CD4-positive, alpha-beta memory T cell (primary cell): Measurements from ENCODE around the gene MICA. TPM values are rescaled to one million over a fixed set of nuclear protein-coding genes. Genes with fewer than 3 reads are reported as not detected.
"Not testable (repeated sequence)": the region's sequence is repeated elsewhere in the genome, so short reads cannot be mapped to it uniquely, and the experiment has no call there.

Experiments used
- CTCF ChIA-PET: fragments of 350-600 bp; sonication (Branson Sonifier 250); formaldehyde crosslinking; loops from one replicate; lab custom pipeline; 2021; ENCODE audit warnings: inconsistent platforms; ENCODE audit not compliant: partially characterized antibody; lab: Charles Lee
- POLR2A ChIA-PET: fragments of 350-600 bp; sonication (Branson Sonifier 250); formaldehyde crosslinking; loops from one replicate; lab custom pipeline; 2021; ENCODE audit not compliant: partially characterized antibody; lab: Charles Lee
- DNase-seq, 5 donors: peaks; one replicate each; pipeline versions ENCODE4 v3.0.0 to v3.0.0-alpha.2; 2020 to 2022; ENCODE audit warnings: mixed read lengths in 1 of 5
- H3K27ac ChIP-seq: one replicate; pipeline ENCODE4 v1.7.0; 2013; ENCODE audit warnings: low read depth, low read length
- H3K27me3 ChIP-seq: 2 replicates; pipeline ENCODE4 v1.7.0; 2013; ENCODE audit warnings: mild to moderate bottlenecking, low read length, moderate library complexity; ENCODE audit not compliant: insufficient read depth
- H3K36me3 ChIP-seq: 2 replicates; pipeline ENCODE4 v1.7.0; 2013; ENCODE audit warnings: mild to moderate bottlenecking, low read length, moderate library complexity; ENCODE audit not compliant: insufficient read depth
- H3K4me1 ChIP-seq: 2 replicates; pipeline ENCODE4 v1.7.0; 2013; ENCODE audit warnings: mild to moderate bottlenecking, low read length, moderate library complexity; ENCODE audit not compliant: insufficient read depth
- H3K4me3 ChIP-seq, 2 donors: one replicate each; pipeline ENCODE4 v1.7.0; 2013; ENCODE audit warnings: low read length in 2 of 2, mild to moderate bottlenecking in 1 of 2
- H3K9me3 ChIP-seq, 2 donors: one replicate each; pipeline ENCODE4 v1.7.0; 2013; ENCODE audit warnings: low read length in 2 of 2, control low read depth in 1 of 2; ENCODE audit not compliant: control insufficient read depth in 1 of 2
- H3K27ac Mint-ChIP-seq, 7 donors: one replicate each; pipeline ENCODE4 v1.8.0; 2020 to 2021; ENCODE audit warnings: mixed read lengths in 7 of 7, mild to moderate bottlenecking in 6 of 7, inconsistent platforms in 3 of 7, moderate library complexity in 3 of 7
- H3K27me3 Mint-ChIP-seq, 2 donors: one replicate each; pipeline ENCODE4 v1.8.0; 2020 to 2021; ENCODE audit warnings: mixed read lengths in 2 of 2
- H3K36me3 Mint-ChIP-seq, 2 donors: one replicate each; pipeline ENCODE4 v1.8.0; 2020 to 2021; ENCODE audit warnings: mixed read lengths in 2 of 2, inconsistent platforms in 1 of 2, mild to moderate bottlenecking in 1 of 2
- H3K4me1 Mint-ChIP-seq, 4 donors: one replicate each; pipeline ENCODE4 v1.8.0; 2020 to 2021; ENCODE audit warnings: mixed read lengths in 4 of 4, mild to moderate bottlenecking in 1 of 4
- H3K4me3 Mint-ChIP-seq, 8 donors: one replicate each; pipeline ENCODE4 v1.8.0; 2020 to 2021; ENCODE audit warnings: mixed read lengths in 8 of 8, mild to moderate bottlenecking in 7 of 8, moderate library complexity in 6 of 8, inconsistent platforms in 3 of 8
- H3K9me3 Mint-ChIP-seq, 8 donors: one replicate each; pipeline ENCODE4 v1.8.0; 2020 to 2021; ENCODE audit warnings: mixed read lengths in 8 of 8, mild to moderate bottlenecking in 5 of 8, inconsistent platforms in 3 of 8, moderate library complexity in 1 of 8
- intact Hi-C: fragments of 100-400 bp; cut with micrococcal nuclease; formaldehyde crosslinking; loops from one replicate; pipeline ENCODE4 v1.15.1; 2023
- polyA plus RNA-seq, 2 donors: library from polyadenylated mRNA; unstranded; fragments of 300-500 nt; fragmentation: Illumina TruSeq; gene quantifications; one replicate each; pipeline ENCODE4 v1.2.3, GENCODE V29; 2021
- total RNA-seq, 2 experiments: library from RNA; stranded (reverse); gene quantifications; one replicate each; pipeline ENCODE4 v1.2.3, GENCODE V29; 2021

MICA gene
- total and polyA plus RNA-seq, 4 experiments from 2014 or later, result 3.5 to 21.2 (median 11.9) TPM

- Histone ChIP-seq H3K27ac (no peak overlapping the region), H3K4me1 (peaks cover 7% of the 10 kb centered on the region), H3K27me3 (peaks cover under 1% of the 10 kb centered on the region), H3K9me3 (no peaks in the 10 kb centered on the region), H3K4me3 (no peak overlapping the region), H3K36me3 (no peaks in the 10 kb centered on the region)
- POLR2A ChIA-PET, result interaction anchor here (1.7 kb wide), 1 partner anchor 42 kb away, joined by 16 read pairs; no protein-coding TSS in a partner anchor
- CTCF ChIA-PET, result interaction anchor here (0.6 to 6.1 kb wide), 18 partner anchors 10 to 1968 kb away, joined by 3 to 131 read pairs (median 4); partner anchors contain the start of gene MICA
- Mint-ChIP-seq H3K9me3 (peaks cover 0 to 15% (median 9%) of the 10 kb centered on the region in 8 donors), H3K27me3 (peaks cover 25 to 27% of the 10 kb centered on the region in 2 donors), H3K4me3 (peak overlapping the region in 1 of 8 donors; percentile 33), H3K27ac (peak overlapping the region in 2 of 7 donors; percentile 42 to 48), H3K36me3 (peaks cover 0 to 7% of the 10 kb centered on the region in 2 donors), H3K4me1 (peaks cover 0 to 8% (median under 1%) of the 10 kb centered on the region in 4 donors)
- intact Hi-C loops, result loop anchor here (1.0 kb wide), 1 partner anchor 44 kb away; no protein-coding TSS in a partner anchor
- DNase-seq, result peak; percentile 68 to 78 (median 75)
These were observed 38.2 kb downstream of the MICA start for GRCh38 chr6:31441365-31442267.

GRCh38 chr6:31446481-31446880, 43.1 kb downstream of the MICA start:
- no peak overlapping the region for H3K27ac Mint-ChIP-seq
- Histone ChIP-seq H3K4me3 (no peak overlapping the region), H3K36me3 (no peaks in the 10 kb centered on the region), H3K9me3 (no peaks in the 10 kb centered on the region), H3K27me3 (peaks cover 7% of the 10 kb centered on the region), H3K4me1 (peaks cover 4% of the 10 kb centered on the region), H3K27ac (no peak overlapping the region)
- no peak for DNase-seq
- H3K4me1 Mint-ChIP-seq, result peaks cover 0 to 5% (median 0%) of the 10 kb centered on the region in 4 donors
- no peaks in the 10 kb centered on the region for H3K36me3 Mint-ChIP-seq
- intact Hi-C loops, result no loop called here
- H3K27me3 Mint-ChIP-seq, result peaks cover 13 to 20% of the 10 kb centered on the region in 2 donors
- POLR2A ChIA-PET, result no interaction called here
- CTCF ChIA-PET, result interaction anchor here (0.7 to 6.1 kb wide), 2 partner anchors 49 to 152 kb away, joined by 3 to 131 read pairs; no protein-coding TSS in a partner anchor
- H3K4me3 Mint-ChIP-seq, result no peak overlapping the region
- H3K9me3 Mint-ChIP-seq, result peaks cover 0 to 3% (median 0%) of the 10 kb centered on the region in 8 donors

- peaks cover 12 to 20% of the 10 kb centered on the region in 2 donors for H3K27me3 Mint-ChIP-seq
- H3K36me3 ChIP-seq, DNase-seq, H3K4me1 Mint-ChIP-seq, intact Hi-C loops, H3K4me1 ChIP-seq, H3K9me3 ChIP-seq, POLR2A ChIA-PET, H3K4me3 ChIP-seq, H3K9me3 Mint-ChIP-seq, H3K27ac Mint-ChIP-seq, H3K4me3 Mint-ChIP-seq, H3K27me3 ChIP-seq, H3K27ac ChIP-seq, H3K36me3 Mint-ChIP-seq: not testable (repeated sequence)
- CTCF ChIA-PET, result interaction anchor here (0.7 to 6.1 kb wide), 3 partner anchors 49 to 151 kb away, joined by 3 to 131 read pairs (median 3); no protein-coding TSS in a partner anchor
These were observed 43.8 kb downstream of the MICA start for GRCh38 chr6:31446999-31447789.

GRCh38 chr6:31450751-31451150, 47.4 kb downstream of the MICA start:
- H3K4me3 ChIP-seq, result no peak overlapping the region
- Mint-ChIP-seq H3K36me3 (peaks cover 3 to 5% of the 10 kb centered on the region in 2 donors), H3K4me3 (no peak overlapping the region), H3K4me1 (no peaks in the 10 kb centered on the region), H3K27ac (no peak overlapping the region), H3K9me3 (peaks cover 0 to 20% (median 8%) of the 10 kb centered on the region in 8 donors), H3K27me3 (peaks cover 11 to 12% of the 10 kb centered on the region in 2 donors)
- no peak for DNase-seq
- no peaks in the 10 kb centered on the region for H3K36me3 ChIP-seq
- no peaks in the 10 kb centered on the region for H3K4me1 ChIP-seq
- H3K9me3 ChIP-seq, result no peaks in the 10 kb centered on the region
- H3K27ac ChIP-seq, result no peak overlapping the region
- H3K27me3 ChIP-seq, result peaks cover 7% of the 10 kb centered on the region
- POLR2A ChIA-PET, result no interaction called here
- intact Hi-C loops, result no loop called here
- CTCF ChIA-PET, result no interaction called here

GRCh38 chr6:31452859-31453258, 49.5 kb downstream of the MICA start:
- H3K36me3 Mint-ChIP-seq, result peaks cover 3 to 5% of the 10 kb centered on the region in 2 donors
- no peaks in the 10 kb centered on the region for H3K4me1 ChIP-seq
- H3K27me3 ChIP-seq, result peaks cover 7% of the 10 kb centered on the region
- H3K9me3 ChIP-seq, result no peaks in the 10 kb centered on the region
- ChIA-PET POLR2A (interaction anchor here (1.4 kb wide), 1 partner anchor 10 kb away, joined by 4 read pairs; no protein-coding TSS in a partner anchor), CTCF (no interaction called here)
- no peaks in the 10 kb centered on the region for H3K36me3 ChIP-seq
- H3K4me3 Mint-ChIP-seq, result no peak overlapping the region
- H3K4me1 Mint-ChIP-seq, result no peaks in the 10 kb centered on the region
- no peak overlapping the region for H3K27ac ChIP-seq
- no peak overlapping the region for H3K27ac Mint-ChIP-seq
- H3K4me3 ChIP-seq, result no peak overlapping the region
- intact Hi-C loops, result no loop called here
- H3K27me3 Mint-ChIP-seq, result peaks cover 7 to 8% of the 10 kb centered on the region in 2 donors
- DNase-seq, result no peak
- H3K9me3 Mint-ChIP-seq, result peaks cover 0 to 20% (median 8%) of the 10 kb centered on the region in 8 donors

GRCh38 chr6:31453259-31453658, 49.9 kb downstream of the MICA start:
- Histone ChIP-seq H3K36me3 (no peaks in the 10 kb centered on the region), H3K9me3 (no peaks in the 10 kb centered on the region), H3K4me3 (no peak overlapping the region), H3K4me1 (no peaks in the 10 kb centered on the region), H3K27ac (no peak overlapping the region), H3K27me3 (peaks cover 7% of the 10 kb centered on the region)
- Mint-ChIP-seq H3K4me3 (no peak overlapping the region), H3K9me3 (peaks cover 0 to 20% (median 8%) of the 10 kb centered on the region in 8 donors), H3K36me3 (peaks cover 3 to 5% of the 10 kb centered on the region in 2 donors), H3K27ac (peak overlapping the region in 1 of 7 donors; percentile 35), H3K4me1 (no peaks in the 10 kb centered on the region), H3K27me3 (peaks cover 7 to 8% of the 10 kb centered on the region in 2 donors)
- no peak for DNase-seq
- ChIA-PET POLR2A (interaction anchor here (1.4 kb wide), 1 partner anchor 9 kb away, joined by 4 read pairs; no protein-coding TSS in a partner anchor), CTCF (no interaction called here)
- intact Hi-C loops, result no loop called here
